CD4-positive, alpha-beta T cell (primary cell): ENCODE measurements around the gene R3HDM4. TPM values are rescaled to one million over a fixed set of nuclear protein-coding genes. Genes with fewer than 3 reads are reported as not detected.

Experiments
- ATAC-seq: fragments of 200-7000 bp; cut with Tn5 transposase; one replicate; pipeline ENCODE4 v1.10.0; 2022; ENCODE audit warnings: mild to moderate bottlenecking; ENCODE audit not compliant: poor library complexity
- CTCF ChIA-PET: fragments of 350-600 bp; sonication (Branson Sonifier 250); formaldehyde crosslinking; loops from one replicate; lab custom pipeline; 2021; ENCODE audit warnings: antibody characterized with exemption, inconsistent platforms; lab: Charles Lee
- POLR2A ChIA-PET: fragments of 350-600 bp; sonication (Branson Sonifier 250); formaldehyde crosslinking; loops from one replicate; lab custom pipeline; 2021; ENCODE audit warnings: antibody characterized with exemption, inconsistent platforms; lab: Charles Lee
- DNase-seq, 14 experiments: peaks; one replicate each; pipeline ENCODE4 v3.0.0-alpha.2; 2013 to 2020; ENCODE audit warnings: mixed read lengths in 2 of 14
- H3K27ac ChIP-seq, 2 donors: one replicate each; pipeline versions ENCODE4 v1.5.1 to v1.7.0; 2013; ENCODE audit warnings: low read length in 2 of 2, low read depth in 1 of 2, mild to moderate bottlenecking in 1 of 2
- H3K27me3 ChIP-seq, 2 experiments: 1 replicate in 1 of 2; 2 replicates in 1 of 2; pipeline versions ENCODE4 v1.6.1 to v1.7.0; 2013; ENCODE audit warnings: low read length in 2 of 2, control low read depth in 1 of 2, mild to moderate bottlenecking in 1 of 2, moderate library complexity in 1 of 2; ENCODE audit not compliant: insufficient read depth in 2 of 2, control insufficient read depth in 1 of 2
- H3K36me3 ChIP-seq: one replicate; pipeline ENCODE4 v1.6.1; 2013; ENCODE audit warnings: low read length, control low read depth; ENCODE audit not compliant: insufficient read depth
- H3K4me1 ChIP-seq: one replicate; pipeline ENCODE4 v1.6.1; 2013; ENCODE audit warnings: low read length, control low read depth; ENCODE audit not compliant: insufficient read depth
- H3K4me3 ChIP-seq: one replicate; pipeline ENCODE4 v1.5.1; 2013; ENCODE audit warnings: mild to moderate bottlenecking, low read length, moderate library complexity
- H3K9me3 ChIP-seq, 2 experiments: 1 replicate in 1 of 2; 2 replicates in 1 of 2; pipeline versions ENCODE4 v1.6.1 to v1.7.0; 2013; ENCODE audit warnings: low read length in 2 of 2, mild to moderate bottlenecking in 2 of 2, control low read depth in 1 of 2, moderate library complexity in 1 of 2; ENCODE audit not compliant: control insufficient read depth in 1 of 2, insufficient read depth in 1 of 2
- H3K27ac Mint-ChIP-seq: one replicate; pipeline ENCODE4 v1.8.0; 2020; ENCODE audit warnings: mixed read lengths
- H3K27me3 Mint-ChIP-seq: one replicate; pipeline ENCODE4 v1.8.0; 2021; ENCODE audit warnings: mixed read lengths
- H3K36me3 Mint-ChIP-seq: one replicate; pipeline ENCODE4 v1.8.0; 2021; ENCODE audit warnings: low read depth, mixed read lengths
- H3K4me1 Mint-ChIP-seq: one replicate; pipeline ENCODE4 v1.8.0; 2021; ENCODE audit warnings: low read depth, mixed read lengths
- H3K4me3 Mint-ChIP-seq: one replicate; pipeline ENCODE4 v1.8.0; 2020; ENCODE audit warnings: mild to moderate bottlenecking, mixed read lengths
- H3K9me3 Mint-ChIP-seq: one replicate; pipeline ENCODE4 v1.8.0; 2020; ENCODE audit warnings: mixed read lengths
- intact Hi-C, 2 experiments: fragments of 100-400 bp; cut with DNase I in 1 of 2; cut with micrococcal nuclease in 1 of 2; formaldehyde crosslinking; loops; one replicate each; pipeline versions ENCODE4 v1.15.1 to v1.9.0; 2023 to 2025; cut with DNase I, micrococcal nuclease
- total RNA-seq, 174 experiments: library from RNA in 2 of 174; stranded (reverse) in 2 of 174; gene quantifications; one replicate each; pipeline ENCODE4 v1.2.3 and lab custom pipeline; 2021 to 2026
- TF ChIP-seq, protein P1 (sequence below): fragments of 200-600 bp; IDR thresholded peaks from one replicate; pipeline ENCODE4 v1.8.0; 2022; ENCODE audit warnings: antibody characterized with exemption, mild to moderate bottlenecking

R3HDM4 gene
- total RNA-seq, 2 experiments from 2014 or later, result 309 to 313 TPM

DNA sequence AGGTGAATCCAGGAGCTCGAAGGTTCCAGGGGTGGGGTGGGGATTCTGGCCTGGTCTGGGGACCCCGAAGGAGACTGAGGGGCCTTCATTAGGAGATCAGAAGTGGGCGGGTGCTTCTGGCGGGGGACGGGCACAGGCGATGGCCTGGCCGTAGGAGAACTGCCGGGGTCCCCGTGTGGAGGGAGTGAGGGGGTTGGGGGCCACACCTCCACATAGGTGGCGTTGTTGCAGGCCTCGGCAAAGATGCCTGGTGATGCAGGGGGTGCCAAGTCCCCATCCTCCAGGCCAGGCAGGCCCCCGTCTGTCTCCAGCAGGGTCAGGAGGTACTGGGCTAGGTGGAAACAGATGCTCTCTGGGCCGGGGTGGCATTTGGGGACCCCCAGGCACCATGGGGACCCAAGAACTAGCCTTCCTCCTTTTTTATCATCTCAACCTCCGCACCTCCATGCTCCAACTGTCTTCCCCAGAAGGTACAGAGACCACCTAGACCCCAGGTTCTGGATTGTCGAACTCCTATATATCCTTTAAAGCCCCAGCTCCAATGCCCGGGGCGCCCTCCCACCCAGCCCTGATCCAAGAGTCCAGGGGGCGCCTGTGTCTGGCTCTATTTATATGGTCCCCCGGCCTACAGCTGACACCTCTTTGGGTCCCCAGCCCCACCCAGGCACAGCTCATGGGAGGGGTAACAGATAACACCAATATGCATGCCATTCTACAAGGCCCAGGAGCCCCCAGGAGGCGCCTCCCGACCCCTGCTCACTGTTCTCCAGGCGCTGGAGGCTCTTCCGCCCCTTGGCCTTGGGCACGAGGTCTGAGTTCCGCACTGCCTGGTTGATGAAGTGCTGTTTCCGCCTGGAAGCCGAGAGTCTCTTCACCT lies 11.6 kb downstream of the R3HDM4 start:
- ATAC-seq (no peak), DNase-seq (no peak)
- H3K27me3 Mint-ChIP-seq, result no peaks in the 10 kb centered on the region
- Histone ChIP-seq H3K27me3 (no peaks in the 10 kb centered on the region), H3K27ac (peak overlapping the region in 1 of 2 donors; percentile 13), H3K9me3 (no peaks in the 10 kb centered on the region), H3K4me3 (no peak overlapping the region), H3K36me3 (peaks cover 55% of the 10 kb centered on the region), H3K4me1 (peaks cover 57% of the 10 kb centered on the region)
- intact Hi-C loops, result no loop called here
- CTCF ChIA-PET, result interaction anchor here (1.2 kb wide), 1 partner anchor 8 kb away, joined by 3 read pairs; the partner anchor contains the start of genes MED16 and RNU6-9
- POLR2A ChIA-PET, result interaction anchor here (11.1 kb wide), 1 partner anchor 6 kb away, joined by 183 read pairs; the partner anchor contains the start of genes MED16 and RNU6-9
- H3K9me3 Mint-ChIP-seq, result no peaks in the 10 kb centered on the region
- no peak overlapping the region for H3K4me3 Mint-ChIP-seq
- TF ChIP-seq, protein P1, sequence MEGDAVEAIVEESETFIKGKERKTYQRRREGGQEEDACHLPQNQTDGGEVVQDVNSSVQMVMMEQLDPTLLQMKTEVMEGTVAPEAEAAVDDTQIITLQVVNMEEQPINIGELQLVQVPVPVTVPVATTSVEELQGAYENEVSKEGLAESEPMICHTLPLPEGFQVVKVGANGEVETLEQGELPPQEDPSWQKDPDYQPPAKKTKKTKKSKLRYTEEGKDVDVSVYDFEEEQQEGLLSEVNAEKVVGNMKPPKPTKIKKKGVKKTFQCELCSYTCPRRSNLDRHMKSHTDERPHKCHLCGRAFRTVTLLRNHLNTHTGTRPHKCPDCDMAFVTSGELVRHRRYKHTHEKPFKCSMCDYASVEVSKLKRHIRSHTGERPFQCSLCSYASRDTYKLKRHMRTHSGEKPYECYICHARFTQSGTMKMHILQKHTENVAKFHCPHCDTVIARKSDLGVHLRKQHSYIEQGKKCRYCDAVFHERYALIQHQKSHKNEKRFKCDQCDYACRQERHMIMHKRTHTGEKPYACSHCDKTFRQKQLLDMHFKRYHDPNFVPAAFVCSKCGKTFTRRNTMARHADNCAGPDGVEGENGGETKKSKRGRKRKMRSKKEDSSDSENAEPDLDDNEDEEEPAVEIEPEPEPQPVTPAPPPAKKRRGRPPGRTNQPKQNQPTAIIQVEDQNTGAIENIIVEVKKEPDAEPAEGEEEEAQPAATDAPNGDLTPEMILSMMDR, result no peak
- H3K4me1 Mint-ChIP-seq, result peaks cover 34% of the 10 kb centered on the region
- peaks cover 59% of the 10 kb centered on the region for H3K36me3 Mint-ChIP-seq
- peak overlapping the region; percentile 42 for H3K27ac Mint-ChIP-seq

DNA sequence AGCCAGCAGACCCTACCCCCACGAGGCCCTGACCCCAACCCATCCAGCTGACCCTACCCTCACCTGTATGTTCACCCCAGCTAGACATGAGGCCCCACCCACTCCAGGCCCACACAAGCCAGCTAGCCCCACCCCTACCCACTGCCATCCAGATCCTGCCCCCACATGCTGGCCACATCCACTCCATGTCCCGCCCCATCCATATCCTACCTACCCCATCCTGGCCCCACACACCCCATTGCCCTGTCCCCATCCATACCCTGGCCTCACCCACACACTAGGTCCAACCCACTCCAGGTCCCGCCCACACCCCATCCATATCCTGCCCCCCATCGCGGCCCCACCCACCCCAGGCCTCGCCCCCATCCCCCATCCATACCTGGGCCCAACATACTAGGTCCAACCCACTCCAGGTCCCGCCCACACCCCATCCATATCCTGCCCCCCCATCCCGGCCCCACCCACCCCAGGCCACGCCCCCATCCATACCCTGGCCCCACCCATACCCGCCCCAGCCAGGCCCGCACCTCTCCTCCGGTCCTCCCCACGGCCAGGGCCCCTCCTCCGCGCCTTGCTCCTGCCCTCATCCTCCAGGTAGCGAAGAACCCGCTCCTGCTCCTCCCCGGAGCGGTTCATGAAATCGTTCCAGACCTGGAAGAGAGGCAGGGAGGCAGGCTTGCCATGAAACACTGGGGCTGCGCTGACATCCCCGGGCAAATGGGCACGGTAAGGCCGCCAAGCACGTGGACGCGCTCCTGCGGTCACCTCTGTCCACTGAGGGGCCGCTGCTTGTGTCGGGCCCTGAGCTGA lies 12.5 kb downstream of the R3HDM4 start:
- DNase-seq, result peak in 7 of 14 experiments; percentile 38 to 72 (median 64)
- peak overlapping the region; percentile 42 for H3K27ac Mint-ChIP-seq
- peak; percentile 77 for ATAC-seq
- H3K27me3 Mint-ChIP-seq, result no peaks in the 10 kb centered on the region
- no peak overlapping the region for H3K4me3 Mint-ChIP-seq
- H3K4me1 ChIP-seq, result peaks cover 49% of the 10 kb centered on the region
- peaks cover 59% of the 10 kb centered on the region for H3K36me3 ChIP-seq
- H3K36me3 Mint-ChIP-seq, result peaks cover 57% of the 10 kb centered on the region
- peaks cover 28% of the 10 kb centered on the region for H3K4me1 Mint-ChIP-seq
- POLR2A ChIA-PET, result interaction anchor here (11.1 kb wide), 1 partner anchor 5 kb away, joined by 183 read pairs; the partner anchor contains the start of genes MED16 and RNU6-9
- TF ChIP-seq, protein P1, result no peak
- no peaks in the 10 kb centered on the region for H3K9me3 ChIP-seq
- CTCF ChIA-PET, result no interaction called here
- intact Hi-C loops, result no loop called here
- H3K27ac ChIP-seq, result no peak overlapping the region
- H3K9me3 Mint-ChIP-seq, result no peaks in the 10 kb centered on the region
- H3K27me3 ChIP-seq, result no peaks in the 10 kb centered on the region
- no peak overlapping the region for H3K4me3 ChIP-seq

DNA sequence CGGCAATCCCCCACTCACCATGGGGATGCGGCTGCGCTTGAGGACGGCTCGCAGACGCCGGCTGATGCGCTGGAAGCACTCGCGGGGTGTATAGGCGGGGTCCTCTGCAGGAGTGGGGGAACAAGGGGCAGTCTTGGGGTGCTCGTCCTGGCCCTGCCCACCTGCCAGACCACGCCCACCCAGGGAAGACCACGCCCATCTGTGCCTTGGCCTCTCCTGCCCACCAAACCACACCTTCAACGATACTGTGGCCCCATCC lies 13.0 kb downstream of the R3HDM4 start:
- Histone ChIP-seq H3K4me1 (peaks cover 44% of the 10 kb centered on the region), H3K36me3 (peaks cover 59% of the 10 kb centered on the region), H3K27me3 (no peaks in the 10 kb centered on the region), H3K9me3 (no peaks in the 10 kb centered on the region), H3K27ac (peak overlapping the region in 1 of 2 donors; percentile 21), H3K4me3 (no peak overlapping the region)
- H3K36me3 Mint-ChIP-seq, result peaks cover 61% of the 10 kb centered on the region
- H3K27ac Mint-ChIP-seq, result peak overlapping the region; percentile 42
- no peaks in the 10 kb centered on the region for H3K27me3 Mint-ChIP-seq
- no peak overlapping the region for H3K4me3 Mint-ChIP-seq
- H3K9me3 Mint-ChIP-seq, result no peaks in the 10 kb centered on the region
- CTCF ChIA-PET, result no interaction called here
- H3K4me1 Mint-ChIP-seq, result peaks cover 31% of the 10 kb centered on the region
- intact Hi-C loops, result no loop called here
- ATAC-seq (peak; percentile 12), DNase-seq (no peak)
- POLR2A ChIA-PET, result no interaction called here
- TF ChIP-seq, protein P1, result no peak
